Measurements from ENCODE around the gene SDE2.

DNA sequence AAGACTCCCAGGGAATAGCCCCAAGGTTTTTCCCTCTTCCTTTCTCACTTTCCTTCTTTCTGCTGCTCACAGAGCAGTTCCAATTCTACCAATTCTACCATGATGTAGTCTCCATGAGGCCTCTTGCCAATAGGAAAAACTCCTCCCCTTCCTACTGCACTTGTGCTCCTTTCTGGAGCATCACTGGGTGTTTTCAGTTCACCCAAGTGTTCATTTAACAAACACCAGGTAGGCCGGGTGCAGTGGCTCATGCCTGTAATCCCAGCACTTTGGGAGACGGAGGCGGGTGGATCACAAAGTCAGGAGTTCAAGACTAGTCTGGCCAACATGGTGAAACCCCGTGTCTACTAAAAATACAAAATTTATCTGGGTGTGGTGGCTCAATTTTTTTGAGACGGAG, 36.8 kb upstream of the SDE2 start:
- no peak for TF ChIP-seq GATA2 (IDR thresholded peaks at IDR 0.05; ENCODE audit: low read depth, low read length)
- TF ChIP-seq GATA3 (IDR thresholded peaks at IDR 0.05; ENCODE audit: low read depth, low read length), result no peak

All from SH-SY5Y (cell line).